ENCODE results near the gene KRTAP1-3.
"Not testable (repeated sequence)": the region's sequence is repeated elsewhere in the genome, so short reads cannot be mapped to it uniquely, and the experiment has no call there.

The KRTAP1-3 gene

GRCh38 chr17:41002814-41003213, 31.9 kb downstream of the KRTAP1-3 start:
- Mint-ChIP-seq H3K4me1 (no peaks in the 10 kb centered on the region), H3K27me3 (peaks cover 7% of the 10 kb centered on the region), H3K4me3 (no peak overlapping the region), H3K9me3 (no peaks in the 10 kb centered on the region), H3K36me3 (peaks cover 2% of the 10 kb centered on the region), H3K27ac (no peak overlapping the region)

- no peaks in the 10 kb centered on the region for H3K4me1 Mint-ChIP-seq
- peaks cover 2% of the 10 kb centered on the region for H3K36me3 Mint-ChIP-seq
- H3K27ac Mint-ChIP-seq: no peak overlapping the region
- H3K4me3 Mint-ChIP-seq: no peak overlapping the region
- no peaks in the 10 kb centered on the region for H3K9me3 Mint-ChIP-seq
- H3K27me3 Mint-ChIP-seq: peaks cover 9% of the 10 kb centered on the region
These were observed 32.9 kb downstream of the KRTAP1-3 start for GRCh38 chr17:41001795-41002194.

- peaks cover 12% of the 10 kb centered on the region for H3K27me3 Mint-ChIP-seq
- H3K36me3 Mint-ChIP-seq, H3K27ac Mint-ChIP-seq, H3K4me1 Mint-ChIP-seq, H3K4me3 Mint-ChIP-seq, H3K9me3 Mint-ChIP-seq: not testable (repeated sequence)
These were observed 35.1 kb downstream of the KRTAP1-3 start, which contains the start of gene KRTAP3-2 for GRCh38 chr17:40999563-40999962. TSS of gene KRTAP3-2 (minus strand) at chr17:40999906. CDS start at chr17:40999853, 53 bp downstream.

GRCh38 chr17:40997361-40997760, 37.3 kb downstream of the KRTAP1-3 start:
- peaks cover 20% of the 10 kb centered on the region for H3K27me3 Mint-ChIP-seq
- no peak overlapping the region for H3K27ac Mint-ChIP-seq
- peaks cover 2% of the 10 kb centered on the region for H3K36me3 Mint-ChIP-seq
- H3K9me3 Mint-ChIP-seq: no peaks in the 10 kb centered on the region
- H3K4me3 Mint-ChIP-seq: no peak overlapping the region
- no peaks in the 10 kb centered on the region for H3K4me1 Mint-ChIP-seq

- Mint-ChIP-seq H3K27ac (no peak overlapping the region), H3K9me3 (no peaks in the 10 kb centered on the region), H3K4me1 (no peaks in the 10 kb centered on the region), H3K4me3 (no peak overlapping the region), H3K36me3 (peaks cover 2% of the 10 kb centered on the region), H3K27me3 (peaks cover 23% of the 10 kb centered on the region)
These were observed 37.8 kb downstream of the KRTAP1-3 start for GRCh38 chr17:40996829-40997228.

- Mint-ChIP-seq H3K4me3 (no peak overlapping the region), H3K4me1 (no peaks in the 10 kb centered on the region), H3K27me3 (peaks cover 23% of the 10 kb centered on the region), H3K9me3 (no peaks in the 10 kb centered on the region), H3K36me3 (peaks cover 2% of the 10 kb centered on the region), H3K27ac (no peak overlapping the region)
These were observed 39.6 kb downstream of the KRTAP1-3 start for GRCh38 chr17:40995116-40995515.

- no peak within 1 kb of the TSS for H3K27ac Mint-ChIP-seq
- H3K4me3 Mint-ChIP-seq: no peak within 1 kb of the TSS
- H3K9me3 Mint-ChIP-seq: no peaks in the 10 kb centered on the region
- H3K36me3 Mint-ChIP-seq: no peaks in the 10 kb centered on the region
- H3K4me1 Mint-ChIP-seq: no peaks in the 10 kb centered on the region
- H3K27me3 Mint-ChIP-seq: peaks cover 19% of the 10 kb centered on the region
These were observed 40.8 kb downstream of the KRTAP1-3 start, which contains the start of gene KRTAP3-3 for GRCh38 chr17:40993839-40994238. TSS of gene KRTAP3-3 (minus strand) at chr17:40994164. CDS start at chr17:40994097, 67 bp downstream.

- H3K27me3 Mint-ChIP-seq: peaks cover 16% of the 10 kb centered on the region
These were observed 41.6 kb downstream of the KRTAP1-3 start for GRCh38 chr17:40993084-40993483.

GRCh38 chr17:40992666-40993065, 42.0 kb downstream of the KRTAP1-3 start:
- Mint-ChIP-seq H3K27ac (no peak overlapping the region), H3K27me3 (peaks cover 16% of the 10 kb centered on the region), H3K9me3 (no peaks in the 10 kb centered on the region), H3K4me1 (no peaks in the 10 kb centered on the region), H3K4me3 (no peak overlapping the region), H3K36me3 (no peaks in the 10 kb centered on the region)

More at GRCh38 chr17:40993084-40993483, 41.6 kb downstream of the KRTAP1-3 start:
- no peaks in the 10 kb centered on the region for H3K9me3 Mint-ChIP-seq
- H3K27ac Mint-ChIP-seq: no peak overlapping the region
- no peak overlapping the region for H3K4me3 Mint-ChIP-seq
- no peaks in the 10 kb centered on the region for H3K36me3 Mint-ChIP-seq
- no peaks in the 10 kb centered on the region for H3K4me1 Mint-ChIP-seq

GRCh38 chr17:40986920-40987319, 47.8 kb downstream of the KRTAP1-3 start:
- H3K36me3 Mint-ChIP-seq: no peaks in the 10 kb centered on the region
- H3K27ac Mint-ChIP-seq: no peak overlapping the region
- H3K4me3 Mint-ChIP-seq: no peak overlapping the region
- H3K4me1 Mint-ChIP-seq: no peaks in the 10 kb centered on the region
- no peaks in the 10 kb centered on the region for H3K9me3 Mint-ChIP-seq
- peaks cover 2% of the 10 kb centered on the region for H3K27me3 Mint-ChIP-seq

- H3K4me1 Mint-ChIP-seq: no peaks in the 10 kb centered on the region
- H3K36me3 Mint-ChIP-seq: no peaks in the 10 kb centered on the region
- H3K4me3 Mint-ChIP-seq: no peak within 1 kb of the TSS
- H3K27ac Mint-ChIP-seq: no peak within 1 kb of the TSS
- H3K9me3 Mint-ChIP-seq: no peaks in the 10 kb centered on the region
- peaks cover 2% of the 10 kb centered on the region for H3K27me3 Mint-ChIP-seq
These were observed 50.4 kb downstream of the KRTAP1-3 start, which contains the start of gene KRT40 for GRCh38 chr17:40984226-40984625. TSS of gene KRT40 (minus strand) at chr17:40984326. CDS start at chr17:40984273, 53 bp downstream.
